OCI-LY1 (cell line): Measurements from ENCODE around the gene CELA2A.
"Not testable (repeated sequence)": the region's sequence is repeated elsewhere in the genome, so short reads cannot be mapped to it uniquely, and the experiment has no call there.

ENCODE experiments used
- H2AFZ ChIP-seq: fragments of 200-600 bp; sonication (generic), shearing (Covaris generic); 2 replicates; pipeline ENCODE4 v1.6.0; 2014; ENCODE audit warnings: antibody characterized with exemption, mild to moderate bottlenecking, low read length
- H3F3A ChIP-seq: fragments of 200-600 bp; sonication (generic), shearing (Covaris generic); 2 replicates; pipeline ENCODE4 v1.6.0; 2014; ENCODE audit warnings: mild to moderate bottlenecking, antibody characterized with exemption, low read length, moderate library complexity; ENCODE audit not compliant: insufficient read depth
- H3K27ac ChIP-seq: fragments of 200-600 bp; sonication (generic); 2 replicates; pipeline ENCODE4 v1.5.1; 2014; ENCODE audit warnings: low read length, mixed run types, mild to moderate bottlenecking, low read depth; ENCODE audit not compliant: poor library complexity, severe bottlenecking
- H3K27me3 ChIP-seq: fragments of 200-600 bp; sonication (generic); 2 replicates; pipeline ENCODE4 v1.6.0; 2014; ENCODE audit warnings: antibody characterized with exemption, mild to moderate bottlenecking, low read length, moderate library complexity; ENCODE audit not compliant: insufficient read depth
- H3K36me3 ChIP-seq: fragments of 200-600 bp; sonication (generic); 2 replicates; pipeline ENCODE4 v1.6.1; 2014; ENCODE audit warnings: mild to moderate bottlenecking, antibody characterized with exemption, low read length, moderate library complexity, mixed read lengths; ENCODE audit not compliant: insufficient read depth
- H3K4me1 ChIP-seq: fragments of 200-600 bp; sonication (generic); 2 replicates; pipeline ENCODE4 v1.5.1; 2014; ENCODE audit warnings: mild to moderate bottlenecking, low read length, moderate library complexity; ENCODE audit not compliant: insufficient read depth, severe bottlenecking
- H3K4me2 ChIP-seq: fragments of 200-600 bp; sonication (generic), shearing (Covaris generic); 2 replicates; pipeline ENCODE4 v1.6.1; 2014; ENCODE audit warnings: low read length
- H3K4me3 ChIP-seq: fragments of 200-600 bp; sonication (generic); 2 replicates; pipeline ENCODE4 v1.5.1; 2014; ENCODE audit warnings: low read length, low read depth, mild to moderate bottlenecking, mixed read lengths; ENCODE audit not compliant: poor library complexity, severe bottlenecking
- H3K79me2 ChIP-seq: fragments of 200-600 bp; shearing (Covaris generic); 2 replicates; pipeline ENCODE4 v1.6.1; 2016; ENCODE audit warnings: mixed run types, low read length, mixed read lengths; ENCODE audit not compliant: insufficient read depth
- H3K9ac ChIP-seq: fragments of 200-600 bp; sonication (generic), shearing (Covaris generic); 2 replicates; pipeline ENCODE4 v1.6.1; 2014; ENCODE audit warnings: mild to moderate bottlenecking, low read length, mixed read lengths
- H3K9me2 ChIP-seq: fragments of 200-600 bp; sonication (generic), shearing (Covaris generic); 2 replicates; pipeline ENCODE4 v1.6.1; 2014; ENCODE audit warnings: low read depth, mild to moderate bottlenecking, low read length, mixed read lengths
- H3K9me3 ChIP-seq: fragments of 200-600 bp; shearing (Covaris generic); 2 replicates; pipeline ENCODE4 v1.6.1; 2014; ENCODE audit warnings: low read length, mixed read lengths
- H4K20me1 ChIP-seq: fragments of 200-600 bp; sonication (generic), shearing (Covaris generic); 2 replicates; pipeline ENCODE4 v1.6.0; 2016; ENCODE audit warnings: mild to moderate bottlenecking, low read length; ENCODE audit not compliant: insufficient read depth
- CTCF ChIP-seq: fragments of 200-600 bp; sonication (generic), shearing (Covaris generic); IDR thresholded peaks from 2 replicates; pipeline ENCODE4 v1.5.1; 2017; ENCODE audit warnings: mild to moderate bottlenecking, antibody characterized with exemption, low read length, moderate library complexity, mixed read lengths
- EZH2 ChIP-seq: fragments of 200-600 bp; sonication (generic), shearing (Covaris generic); IDR thresholded peaks from 2 replicates; pipeline ENCODE4 v1.8.0; 2017; ENCODE audit warnings: borderline replicate concordance, mixed run types, mild to moderate bottlenecking, antibody characterized with exemption, low read length, moderate library complexity, mixed read lengths

Gene CELA2A

GRCh38 chr1:15454256-15454655 lies 2.3 kb upstream of the CELA2A start:
- Histone ChIP-seq H2AFZ (no peak overlapping the region), H3K4me2 (no peak overlapping the region), H3K79me2 (no peaks in the 10 kb centered on the region), H3K36me3 (no peaks in the 10 kb centered on the region), H3K9me3 (no peaks in the 10 kb centered on the region), H4K20me1 (no peaks in the 10 kb centered on the region), H3K27ac (no peak overlapping the region), H3K9me2 (no peaks in the 10 kb centered on the region), H3K4me1 (no peaks in the 10 kb centered on the region), H3F3A (no peaks in the 10 kb centered on the region), H3K4me3 (no peak overlapping the region), H3K27me3 (peaks cover 10% of the 10 kb centered on the region; the same call in 1 of the 2 replicates), H3K9ac (no peak overlapping the region)
- TF ChIP-seq EZH2 = no peak

- H4K20me1 ChIP-seq = no peaks in the 10 kb centered on the region
- H3K4me3 ChIP-seq = no peak overlapping the region
- no peaks in the 10 kb centered on the region for H3K9me2 ChIP-seq
- H3F3A ChIP-seq = no peaks in the 10 kb centered on the region
- H3K9me3 ChIP-seq = no peaks in the 10 kb centered on the region
- no peak overlapping the region for H3K27ac ChIP-seq
- H3K4me2 ChIP-seq = no peak overlapping the region
- no peaks in the 10 kb centered on the region for H3K4me1 ChIP-seq
- H3K79me2 ChIP-seq = no peaks in the 10 kb centered on the region
- H3K36me3 ChIP-seq = no peaks in the 10 kb centered on the region
- TF ChIP-seq CTCF (no peak), EZH2 (no peak)
- H3K27me3 ChIP-seq = peaks cover 10% of the 10 kb centered on the region; the same call in 1 of the 2 replicates
- H3K9ac ChIP-seq = no peak overlapping the region
- H2AFZ ChIP-seq = no peak overlapping the region
Measured at GRCh38 chr1:15455522-15455921, 1.0 kb upstream of the CELA2A start.

DNA sequence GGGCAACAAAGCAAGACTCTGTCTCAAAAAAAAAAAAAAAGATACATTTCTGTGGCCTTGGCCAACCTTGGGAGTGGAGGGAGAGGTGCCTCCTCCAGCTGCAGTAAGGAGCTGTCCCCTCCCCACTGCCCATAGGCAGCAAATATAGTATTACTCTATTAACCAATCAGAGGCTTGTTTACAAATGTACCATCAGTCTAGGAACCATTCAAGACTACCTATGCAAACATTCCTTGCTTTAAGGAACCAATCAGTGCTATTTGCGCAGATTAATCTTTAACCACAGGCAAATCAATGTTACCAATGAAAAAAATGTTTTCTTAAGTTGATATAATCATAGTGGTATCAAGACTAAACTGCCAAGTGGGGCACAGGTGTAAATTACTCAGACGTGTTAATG lies 1.1 kb downstream of the CELA2A start:
- H3K9ac ChIP-seq = no peak overlapping the region
- no peak overlapping the region for H2AFZ ChIP-seq
- no peaks in the 10 kb centered on the region for H3K79me2 ChIP-seq
- no peak overlapping the region for H3K4me3 ChIP-seq
- H3K4me2 ChIP-seq = no peak overlapping the region
- H3K27ac ChIP-seq = no peak overlapping the region
- no peaks in the 10 kb centered on the region for H3F3A ChIP-seq
- H3K4me1 ChIP-seq = no peaks in the 10 kb centered on the region
- TF ChIP-seq CTCF = no peak
- TF ChIP-seq EZH2 = no peak
- H3K27me3 ChIP-seq = no peaks in the 10 kb centered on the region
- no peaks in the 10 kb centered on the region for H3K9me2 ChIP-seq
- no peaks in the 10 kb centered on the region for H3K9me3 ChIP-seq
- no peaks in the 10 kb centered on the region for H4K20me1 ChIP-seq
- H3K36me3 ChIP-seq = no peaks in the 10 kb centered on the region

- not testable (repeated sequence) for H3K9ac ChIP-seq, H3K9me2 ChIP-seq, H3K79me2 ChIP-seq
Measured at GRCh38 chr1:15458388-15458787, 1.9 kb downstream of the CELA2A start.

More at GRCh38 chr1:15458388-15458787, 1.9 kb downstream of the CELA2A start:
- not testable (repeated sequence) for H3F3A ChIP-seq, H3K27me3 ChIP-seq, H3K36me3 ChIP-seq, H2AFZ ChIP-seq, H3K27ac ChIP-seq, H4K20me1 ChIP-seq, H3K4me2 ChIP-seq, H3K4me1 ChIP-seq, H3K9me3 ChIP-seq, H3K4me3 ChIP-seq
